Memory B cell (primary cell): ENCODE data around the gene TBXAS1.

ENCODE experiments used
- ATAC-seq: fragments of 150-1000 bp; cut with Tn5 transposase; 2 replicates; pipeline ENCODE4 v1.10.0; 2021; ENCODE audit warnings: low read depth, mild to moderate bottlenecking, moderate library complexity
- DNase-seq, 2 donors: peaks; one replicate each; pipeline ENCODE4 v3.0.0; 2022; ENCODE audit warnings: low spot score in 2 of 2
- H3K27ac Mint-ChIP-seq: one replicate; pipeline ENCODE4 v1.8.0; 2022; ENCODE audit warnings: mild to moderate bottlenecking, moderate library complexity, mixed read lengths
- H3K27me3 Mint-ChIP-seq: one replicate; pipeline ENCODE4 v1.8.0; 2022; ENCODE audit warnings: mixed read lengths
- H3K36me3 Mint-ChIP-seq: one replicate; pipeline ENCODE4 v1.8.0; 2022; ENCODE audit warnings: mild to moderate bottlenecking, mixed read lengths
- H3K4me1 Mint-ChIP-seq: one replicate; pipeline ENCODE4 v1.8.0; 2022; ENCODE audit warnings: mixed read lengths
- H3K4me3 Mint-ChIP-seq: one replicate; pipeline ENCODE4 v1.8.0; 2022; ENCODE audit warnings: mild to moderate bottlenecking, moderate library complexity, mixed read lengths
- H3K9me3 Mint-ChIP-seq: one replicate; pipeline ENCODE4 v1.8.0; 2022; ENCODE audit warnings: mixed read lengths

TBXAS1 gene

DNA sequence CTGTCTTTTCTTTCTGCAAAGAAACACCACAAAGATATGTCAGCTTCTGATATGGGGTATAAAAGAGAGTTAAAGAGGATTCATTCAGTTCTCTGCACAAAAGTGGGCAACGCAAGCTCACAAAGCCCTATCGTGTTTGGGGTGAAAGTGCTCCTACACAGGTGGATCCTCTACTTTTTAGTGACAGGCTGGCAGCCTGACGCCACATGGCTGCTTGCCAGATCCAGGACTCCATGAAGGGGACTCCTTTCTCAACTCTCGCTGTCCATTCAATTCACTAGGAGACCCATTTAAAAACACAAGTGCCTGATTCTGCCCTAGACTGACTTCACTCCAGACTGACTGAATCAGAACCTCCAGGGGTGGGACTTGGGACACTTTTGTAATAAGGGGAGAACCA, 225.7 kb downstream of the TBXAS1 start:
- Mint-ChIP-seq H3K4me3 (no peak overlapping the region), H3K27me3 (no peaks in the 10 kb centered on the region), H3K27ac (peak overlapping the region; percentile 83), H3K36me3 (peaks cover 33% of the 10 kb centered on the region), H3K9me3 (no peaks in the 10 kb centered on the region), H3K4me1 (peaks cover 44% of the 10 kb centered on the region)
- no peak for ATAC-seq
- no peak for DNase-seq

DNA sequence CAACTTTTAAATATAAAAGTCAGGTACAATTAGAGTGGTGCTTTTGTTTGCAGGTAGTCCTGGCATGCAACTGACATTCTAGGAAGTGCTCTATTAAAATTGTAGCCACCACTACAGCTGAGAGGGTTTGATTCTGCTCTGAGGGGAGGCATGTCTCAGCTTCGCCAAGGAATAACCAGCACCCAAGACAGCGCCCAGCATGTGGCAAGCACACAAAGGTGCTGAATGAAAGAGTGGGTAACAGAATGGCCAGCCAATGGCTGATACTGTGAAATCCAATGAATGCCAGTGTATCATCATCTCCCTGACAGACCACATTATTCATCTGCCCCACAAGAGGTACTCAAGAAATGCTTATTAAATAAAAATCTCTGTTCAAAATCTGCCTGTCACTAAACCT, 226.8 kb downstream of the TBXAS1 start:
- Mint-ChIP-seq H3K4me1 (peaks cover 50% of the 10 kb centered on the region), H3K36me3 (peaks cover 30% of the 10 kb centered on the region), H3K4me3 (no peak overlapping the region), H3K27ac (peak overlapping the region; percentile 60), H3K27me3 (no peaks in the 10 kb centered on the region), H3K9me3 (no peaks in the 10 kb centered on the region)
- no peak for DNase-seq
- ATAC-seq, result no peak

DNA sequence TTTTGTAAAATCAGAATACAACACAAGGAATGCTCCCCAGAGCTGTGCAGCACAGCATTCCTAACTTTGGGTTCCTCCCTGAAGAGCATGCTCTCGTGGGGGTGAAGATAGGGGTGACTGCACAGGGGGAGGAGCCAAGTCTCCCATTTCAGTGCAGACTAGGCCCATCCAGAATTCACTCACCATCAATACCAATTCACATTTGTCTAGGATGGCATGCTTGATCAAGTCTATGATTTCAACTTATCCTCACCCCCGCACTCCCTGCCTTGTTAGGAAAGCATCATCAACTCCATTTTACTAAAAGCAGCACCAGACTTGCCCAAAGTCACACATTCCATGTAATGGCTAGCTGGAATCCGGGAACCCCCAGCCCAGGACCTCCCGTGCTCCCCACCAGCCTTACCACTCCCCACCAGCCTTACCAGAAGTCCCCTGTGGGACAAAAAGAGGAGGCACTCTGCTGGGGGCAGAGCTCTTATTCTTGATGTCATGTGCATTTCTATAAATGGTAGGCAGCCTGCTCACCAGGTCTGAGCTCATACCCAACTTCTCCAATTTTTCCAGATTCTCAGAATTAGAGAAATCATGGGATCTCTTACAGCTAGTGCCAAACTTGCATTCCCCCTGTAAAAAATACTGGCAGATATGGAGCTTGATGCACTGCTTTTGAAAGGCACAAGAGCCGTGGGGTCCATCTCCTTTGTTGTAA, 227.5 kb downstream of the TBXAS1 start:
- Mint-ChIP-seq H3K4me1 (peaks cover 58% of the 10 kb centered on the region), H3K27ac (peak overlapping the region; percentile 60)

DNA sequence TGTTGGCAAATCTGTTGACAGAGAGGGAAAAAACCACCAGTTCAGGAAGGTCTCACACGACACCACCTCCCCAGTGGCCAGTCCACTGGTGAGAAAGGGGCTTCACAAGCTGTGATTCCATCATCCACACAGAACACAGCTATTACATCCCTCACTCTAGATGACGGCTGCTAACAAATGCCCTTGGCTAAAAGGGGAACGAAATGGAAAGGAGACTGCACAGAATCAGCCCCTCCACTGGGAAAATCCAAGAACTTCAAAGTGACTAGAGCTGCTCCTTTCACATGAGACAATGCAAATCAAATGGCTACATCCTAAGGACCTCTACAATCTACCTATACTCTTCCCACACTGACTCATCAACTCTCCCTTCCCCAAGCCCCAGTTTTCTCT, 228.1 kb downstream of the TBXAS1 start:
- ATAC-seq, result no peak
- H3K4me3 Mint-ChIP-seq, result no peak overlapping the region
- H3K9me3 Mint-ChIP-seq, result no peaks in the 10 kb centered on the region
- no peak for DNase-seq
- peaks cover 28% of the 10 kb centered on the region for H3K36me3 Mint-ChIP-seq
- peak overlapping the region; percentile 12 for H3K27ac Mint-ChIP-seq
- no peaks in the 10 kb centered on the region for H3K27me3 Mint-ChIP-seq
- H3K4me1 Mint-ChIP-seq, result peaks cover 57% of the 10 kb centered on the region

More for the DNA sequence above, 227.5 kb downstream of the TBXAS1 start:
- H3K27me3 Mint-ChIP-seq, result no peaks in the 10 kb centered on the region
- H3K36me3 Mint-ChIP-seq, result peaks cover 31% of the 10 kb centered on the region
- ATAC-seq (no peak), DNase-seq (no peak)
- no peaks in the 10 kb centered on the region for H3K9me3 Mint-ChIP-seq
- H3K4me3 Mint-ChIP-seq, result no peak overlapping the region

DNA sequence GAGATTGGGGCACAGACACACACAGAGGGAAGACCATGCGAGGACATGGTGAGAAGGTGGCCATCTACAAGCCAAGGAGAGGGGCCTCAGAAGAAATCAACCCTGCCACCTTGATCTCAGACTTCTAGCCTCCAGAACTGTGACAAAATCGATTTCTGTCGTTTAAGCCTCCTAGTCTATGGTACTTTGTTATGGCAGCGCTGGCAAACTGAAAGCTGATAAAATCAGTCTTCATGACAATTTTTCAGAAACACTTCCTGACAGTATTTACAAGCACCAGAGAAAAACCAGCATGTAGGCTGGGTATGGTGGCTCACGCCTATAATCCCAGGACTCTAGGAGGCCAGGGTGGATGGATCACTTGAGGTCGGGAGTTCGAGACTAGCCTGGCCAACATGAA, 229.5 kb downstream of the TBXAS1 start:
- H3K36me3 Mint-ChIP-seq, result peaks cover 27% of the 10 kb centered on the region
- peak overlapping the region; percentile 95 for H3K27ac Mint-ChIP-seq
- DNase-seq (no peak), ATAC-seq (no peak)
- no peak overlapping the region for H3K4me3 Mint-ChIP-seq
- H3K27me3 Mint-ChIP-seq, result no peaks in the 10 kb centered on the region
- no peaks in the 10 kb centered on the region for H3K9me3 Mint-ChIP-seq
- peaks cover 48% of the 10 kb centered on the region for H3K4me1 Mint-ChIP-seq

DNA sequence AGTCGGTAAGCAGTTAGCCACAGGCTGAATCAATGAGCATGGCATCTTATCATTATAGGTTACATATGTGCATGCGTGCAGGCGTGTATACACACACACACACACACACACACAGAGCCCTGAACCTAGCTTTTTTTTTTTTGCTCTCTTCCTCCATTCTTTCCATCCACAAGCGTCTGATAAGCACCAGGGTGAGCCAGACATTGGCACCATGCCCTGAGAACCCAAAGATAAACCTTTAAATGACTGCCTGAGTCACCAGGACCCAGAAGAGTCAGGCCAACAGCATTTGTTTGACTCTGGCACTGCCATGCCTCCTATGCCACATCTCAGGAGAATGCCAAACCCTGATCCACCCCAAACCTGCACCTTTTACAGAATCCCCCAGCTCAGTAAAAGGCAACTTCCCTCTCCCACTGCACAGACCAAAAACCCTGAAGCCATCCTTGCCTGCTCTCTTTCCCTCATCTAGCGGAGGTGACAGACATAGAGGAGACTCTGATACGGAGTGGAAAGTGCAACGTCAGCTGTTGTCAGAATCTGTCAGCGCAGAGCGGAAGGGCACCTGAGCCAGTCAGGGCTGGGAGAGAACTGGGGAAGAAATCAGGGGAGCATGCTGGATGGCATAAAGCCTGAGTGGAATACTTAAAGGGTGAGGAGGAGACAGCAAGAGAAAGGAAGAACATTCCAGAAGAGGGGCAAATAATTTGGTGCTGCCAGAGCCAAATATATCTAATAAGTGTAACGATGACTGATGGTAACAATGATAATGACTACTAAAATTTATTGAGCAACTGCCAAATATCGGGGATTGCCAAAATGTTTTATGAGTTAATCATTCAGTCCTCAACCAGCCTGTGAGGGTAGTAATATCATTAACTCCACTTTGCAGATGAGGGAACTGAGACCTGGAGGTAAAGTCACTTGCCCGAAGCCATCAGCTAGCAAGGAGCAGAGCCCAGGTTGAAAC, 230.5 kb downstream of the TBXAS1 start:
- no peak for DNase-seq
- Mint-ChIP-seq H3K4me1 (peaks cover 41% of the 10 kb centered on the region), H3K27me3 (no peaks in the 10 kb centered on the region), H3K4me3 (peak overlapping the region; percentile 98), H3K27ac (peak overlapping the region; percentile 95), H3K9me3 (peaks cover 1% of the 10 kb centered on the region), H3K36me3 (peaks cover 27% of the 10 kb centered on the region)
- ATAC-seq, result no peak

DNA sequence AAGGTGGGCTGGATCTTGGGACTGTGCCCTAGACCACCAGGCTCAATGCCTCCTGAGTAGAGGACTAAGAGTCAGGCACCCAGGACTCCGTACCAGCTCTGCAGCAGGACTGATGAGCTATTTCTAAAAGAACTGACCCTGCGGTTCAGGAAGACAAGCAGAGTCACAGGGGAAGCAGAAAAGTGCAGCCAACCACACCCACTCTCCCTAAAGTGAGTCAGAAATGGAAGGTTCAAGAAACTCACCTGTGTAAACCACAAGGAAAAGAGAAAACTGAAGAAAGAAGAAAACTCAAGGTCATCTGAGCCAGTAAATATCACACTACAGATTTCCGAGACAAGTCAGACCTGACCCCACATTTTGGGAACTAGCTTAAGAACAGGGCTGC, 231.2 kb downstream of the TBXAS1 start:
- peak overlapping the region; percentile 98 for H3K4me3 Mint-ChIP-seq
- peak overlapping the region; percentile 95 for H3K27ac Mint-ChIP-seq
- peaks cover 1% of the 10 kb centered on the region for H3K9me3 Mint-ChIP-seq
- peaks cover 27% of the 10 kb centered on the region for H3K36me3 Mint-ChIP-seq
- peaks cover 36% of the 10 kb centered on the region for H3K4me1 Mint-ChIP-seq
- DNase-seq (no peak), ATAC-seq (no peak)
- no peaks in the 10 kb centered on the region for H3K27me3 Mint-ChIP-seq

DNA sequence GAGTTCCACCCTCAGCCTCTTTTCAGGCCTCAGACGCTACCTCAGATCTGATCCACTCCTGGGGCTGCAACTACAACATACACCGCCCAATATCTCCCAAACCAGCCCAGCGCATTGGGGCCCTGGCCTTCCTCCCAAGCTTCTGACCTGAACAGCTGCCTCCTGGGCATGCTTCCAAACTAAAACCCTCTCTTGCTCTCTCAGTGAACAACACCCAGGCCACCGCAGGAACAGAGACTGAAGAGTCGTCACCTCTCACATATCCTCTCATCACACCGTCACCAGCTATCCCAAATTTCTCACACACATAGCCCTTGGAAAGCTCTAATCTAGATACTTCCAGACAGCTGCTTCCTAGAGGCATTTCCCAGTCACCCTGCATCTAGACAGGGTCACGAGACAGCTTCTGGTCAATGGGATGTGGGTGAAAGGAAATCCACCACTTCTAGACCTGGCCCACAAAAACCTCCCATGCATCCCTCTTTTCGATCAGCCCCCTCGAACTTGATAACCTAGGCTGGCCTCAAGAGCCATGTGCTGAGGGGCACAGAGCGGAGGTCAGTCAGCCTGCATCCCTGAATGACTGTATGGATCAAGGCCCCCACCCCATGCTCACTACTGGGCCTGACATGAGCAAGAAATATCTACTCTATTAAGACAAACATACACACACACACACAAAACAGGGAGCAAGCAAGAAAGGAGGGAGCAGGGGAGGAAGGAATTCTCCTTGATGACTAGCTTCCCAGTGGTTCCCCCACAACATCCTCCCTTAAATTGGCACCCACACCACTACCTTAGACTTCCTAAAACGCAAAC, 231.9 kb downstream of the TBXAS1 start:
- peak overlapping the region; percentile 98 for H3K4me3 Mint-ChIP-seq
- ATAC-seq (no peak), DNase-seq (no peak)
- H3K9me3 Mint-ChIP-seq, result peaks cover 3% of the 10 kb centered on the region
- H3K4me1 Mint-ChIP-seq, result peaks cover 32% of the 10 kb centered on the region
- H3K36me3 Mint-ChIP-seq, result peaks cover 23% of the 10 kb centered on the region
- peak overlapping the region; percentile 95 for H3K27ac Mint-ChIP-seq
- no peaks in the 10 kb centered on the region for H3K27me3 Mint-ChIP-seq

DNA sequence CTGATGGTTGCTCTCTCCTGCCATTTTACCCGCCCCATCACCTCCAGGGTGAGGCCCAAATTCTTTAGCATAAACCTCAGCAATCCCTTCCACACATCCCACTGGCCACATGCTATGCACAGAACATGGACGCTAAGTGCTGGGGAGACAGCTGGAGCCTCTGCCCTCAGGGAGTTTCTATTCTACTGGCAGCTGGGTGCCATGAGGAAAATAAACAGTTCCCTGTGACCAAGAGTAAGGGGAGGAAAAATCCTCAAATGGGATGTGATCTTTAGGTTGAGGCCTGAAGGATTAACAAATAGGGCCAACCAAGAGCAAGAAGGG, 232.5 kb downstream of the TBXAS1 start:
- ATAC-seq (no peak), DNase-seq (no peak)
- Mint-ChIP-seq H3K27ac (peak overlapping the region; percentile 95), H3K36me3 (peaks cover 23% of the 10 kb centered on the region), H3K27me3 (no peaks in the 10 kb centered on the region), H3K4me3 (peak overlapping the region; percentile 98), H3K9me3 (peaks cover 8% of the 10 kb centered on the region), H3K4me1 (peaks cover 30% of the 10 kb centered on the region)

DNA sequence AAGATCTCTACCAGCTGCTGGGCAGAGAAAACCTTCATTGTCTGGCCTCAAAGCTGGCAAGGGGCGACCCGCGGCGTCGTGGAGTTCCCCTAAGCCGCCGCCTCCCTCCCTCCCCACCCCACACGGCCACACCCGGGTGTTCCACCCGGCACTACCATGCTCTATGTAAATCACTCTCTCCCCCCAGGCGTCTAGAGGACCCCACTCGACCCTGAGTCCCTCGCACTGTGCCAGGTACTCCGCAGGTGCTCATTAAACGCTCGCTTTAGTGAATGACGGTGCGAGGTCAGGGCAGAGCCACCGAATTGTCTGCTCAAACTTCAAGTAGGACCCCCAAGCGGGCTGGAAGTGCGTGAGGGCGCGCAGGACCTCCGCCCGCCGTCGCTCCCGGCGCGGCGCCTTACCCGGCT, 233.1 kb downstream of the TBXAS1 start:
- H3K27me3 Mint-ChIP-seq, result no peaks in the 10 kb centered on the region
- peak; percentile 67 for ATAC-seq

DNA sequence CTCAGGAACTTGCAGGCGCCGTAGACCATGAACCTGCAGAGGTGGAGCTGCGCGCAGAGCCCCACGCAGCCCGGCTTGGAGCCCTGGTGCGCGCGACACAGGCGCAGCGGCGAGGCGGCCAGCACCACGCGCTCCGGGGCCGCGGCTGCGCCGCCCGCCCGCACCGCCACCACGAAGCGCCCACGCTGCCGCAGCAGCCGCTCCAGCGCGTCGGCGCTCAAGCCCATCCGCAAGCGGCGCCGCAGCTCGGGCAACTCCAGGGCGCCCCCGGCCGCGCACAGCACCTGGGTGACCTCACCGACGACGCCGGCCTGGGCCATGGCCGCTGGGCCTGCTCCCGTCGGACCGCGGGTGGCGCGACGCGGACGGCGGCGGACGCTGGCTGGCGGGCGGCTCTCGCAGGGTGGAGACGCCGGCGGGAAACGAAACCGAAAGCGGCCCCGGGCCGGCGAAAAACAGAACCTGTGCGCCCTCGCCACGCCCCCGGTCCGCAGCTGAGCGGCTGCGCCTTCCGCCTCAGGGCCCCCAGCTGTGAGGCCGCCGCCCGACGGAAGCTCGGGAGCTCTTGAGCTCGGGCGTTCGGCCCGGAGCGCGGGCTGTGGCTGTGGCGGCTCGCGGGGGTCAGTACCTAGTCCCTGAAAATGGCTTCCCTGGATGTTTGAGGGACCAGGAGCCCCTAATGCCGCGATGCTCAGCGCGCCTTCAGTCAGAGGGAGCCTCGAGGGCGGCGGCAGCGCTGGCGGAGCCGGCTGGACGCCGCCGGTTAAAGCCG, 233.7 kb downstream of the TBXAS1 start, which contains the start of gene PARP12:
PARP12 (minus strand) TSS at position 424 of the 772 bp plus-strand sequence; CDS start at position 320, 104 bp downstream.
- H3K4me3 Mint-ChIP-seq, result peak within 1 kb of the TSS; percentile 98
- peaks cover 20% of the 10 kb centered on the region for H3K36me3 Mint-ChIP-seq
- no peaks in the 10 kb centered on the region for H3K27me3 Mint-ChIP-seq
- H3K9me3 Mint-ChIP-seq, result peaks cover 14% of the 10 kb centered on the region
- peak; percentile 85 for ATAC-seq
- DNase-seq, result peak; percentile 81 to 90
- peak within 1 kb of the TSS; percentile 95 for H3K27ac Mint-ChIP-seq
- peaks cover 29% of the 10 kb centered on the region for H3K4me1 Mint-ChIP-seq

More for the DNA sequence above, 233.1 kb downstream of the TBXAS1 start:
- Mint-ChIP-seq H3K9me3 (peaks cover 12% of the 10 kb centered on the region), H3K36me3 (peaks cover 24% of the 10 kb centered on the region), H3K4me1 (peaks cover 29% of the 10 kb centered on the region), H3K27ac (peak overlapping the region; percentile 95), H3K4me3 (peak overlapping the region; percentile 98)
- peak; percentile 52 to 59 for DNase-seq

DNA sequence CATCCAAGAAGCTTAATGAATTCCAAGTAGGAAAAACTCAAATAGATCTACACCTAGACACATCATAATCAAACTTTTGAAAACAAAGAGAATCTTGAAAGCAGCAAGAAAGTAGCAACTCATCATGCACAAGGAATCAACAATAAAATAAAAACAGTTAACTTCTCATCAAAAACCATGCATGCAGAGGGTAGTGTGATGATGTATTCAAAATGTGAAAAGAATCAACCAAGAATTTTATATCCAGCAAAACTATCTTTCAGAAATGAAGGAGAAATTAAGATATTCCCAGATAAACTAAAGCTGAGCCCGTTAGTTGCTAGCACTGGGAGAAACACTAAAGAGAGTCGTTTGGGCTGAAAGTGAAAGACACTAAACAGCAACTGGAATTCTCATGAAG, 238.0 kb downstream of the TBXAS1 start:
- Mint-ChIP-seq H3K4me3 (no peak overlapping the region), H3K27ac (no peak overlapping the region), H3K36me3 (peaks cover 15% of the 10 kb centered on the region), H3K27me3 (no peaks in the 10 kb centered on the region), H3K9me3 (peaks cover 22% of the 10 kb centered on the region), H3K4me1 (peaks cover 2% of the 10 kb centered on the region)
- no peak for ATAC-seq
- DNase-seq, result no peak

DNA sequence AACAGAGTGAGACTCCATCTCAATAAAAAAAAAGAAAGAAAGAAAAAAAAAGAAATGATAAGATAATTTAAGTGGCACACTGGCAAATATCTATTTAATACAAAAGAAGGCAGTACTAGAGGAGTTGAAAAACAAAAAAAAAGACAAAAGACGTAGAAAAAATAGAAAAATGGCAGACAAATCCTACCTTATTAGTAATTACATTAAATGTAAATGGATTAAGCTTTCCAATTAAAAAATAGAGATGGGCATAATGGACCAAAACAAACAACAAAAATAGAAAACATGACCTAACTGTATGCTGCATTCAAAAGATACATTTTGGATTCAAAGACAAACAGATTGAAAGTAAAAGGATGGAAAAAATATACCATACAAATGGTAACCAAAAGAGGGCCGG, 239.0 kb downstream of the TBXAS1 start:
- peaks cover 2% of the 10 kb centered on the region for H3K4me1 Mint-ChIP-seq
- H3K36me3 Mint-ChIP-seq, result peaks cover 15% of the 10 kb centered on the region
- H3K27ac Mint-ChIP-seq, result no peak overlapping the region
- H3K4me3 Mint-ChIP-seq, result no peak overlapping the region
- ATAC-seq, result no peak
- DNase-seq, result no peak
- peaks cover 22% of the 10 kb centered on the region for H3K9me3 Mint-ChIP-seq
- no peaks in the 10 kb centered on the region for H3K27me3 Mint-ChIP-seq
